Parathyroid adenoma (tissue), 2 donors: ENCODE results near the gene XPNPEP1.

Experiments used
- H2AFZ ChIP-seq: fragments of 300-600 bp; sonication (generic); one replicate; pipeline ENCODE4 v1.7.0; 2017; ENCODE audit warnings: antibody characterized with exemption, mild to moderate bottlenecking
- H3K27ac ChIP-seq: fragments of 300-600 bp; sonication (generic); one replicate; pipeline ENCODE4 v1.7.0; 2017
- H3K27me3 ChIP-seq: fragments of 300-600 bp; sonication (generic); one replicate; pipeline ENCODE4 v1.7.0; 2017; ENCODE audit warnings: low read length; ENCODE audit not compliant: control insufficient read depth, insufficient read depth
- H3K36me3 ChIP-seq: fragments of 300-600 bp; sonication (generic); one replicate; pipeline ENCODE4 v1.7.0; 2017; ENCODE audit warnings: low read length; ENCODE audit not compliant: control insufficient read depth, insufficient read depth
- H3K4me1 ChIP-seq: fragments of 300-600 bp; sonication (generic); one replicate; pipeline ENCODE4 v1.7.0; 2017; ENCODE audit warnings: control low read depth
- H3K4me2 ChIP-seq: fragments of 300-600 bp; sonication (generic); one replicate; pipeline ENCODE4 v1.7.0; 2017; ENCODE audit warnings: low read length
- H3K4me3 ChIP-seq: fragments of 300-600 bp; sonication (generic); one replicate; pipeline ENCODE4 v1.7.0; 2017; ENCODE audit warnings: low read depth, low read length
- H3K79me2 ChIP-seq: fragments of 300-600 bp; sonication (generic); one replicate; pipeline ENCODE4 v1.7.0; 2017; ENCODE audit warnings: control low read depth
- H3K9ac ChIP-seq: fragments of 300-600 bp; sonication (generic); one replicate; pipeline ENCODE4 v1.7.0; 2017; ENCODE audit warnings: mild to moderate bottlenecking
- H3K9me3 ChIP-seq: fragments of 300-600 bp; sonication (generic); one replicate; pipeline ENCODE4 v1.7.0; 2017; ENCODE audit warnings: low read length; ENCODE audit not compliant: control insufficient read depth
- CTCF ChIP-seq: fragments of 300-600 bp; sonication (generic); IDR thresholded peaks from one replicate; pipeline ENCODE4 v1.7.0; 2017; ENCODE audit warnings: antibody characterized with exemption, mild to moderate bottlenecking
- donor health status: primary hyperparathyroidism.

The XPNPEP1 gene

GRCh38 chr10:109862041-109862440 is 61.3 kb downstream of the XPNPEP1 start:
- TF ChIP-seq CTCF, result no peak
- Histone ChIP-seq H3K36me3 (no peaks in the 10 kb centered on the region), H3K9ac (no peak overlapping the region), H2AFZ (no peak overlapping the region), H3K27ac (no peak overlapping the region), H3K4me2 (no peak overlapping the region), H3K9me3 (no peaks in the 10 kb centered on the region), H3K4me1 (peaks cover 2% of the 10 kb centered on the region), H3K4me3 (no peak overlapping the region), H3K79me2 (no peaks in the 10 kb centered on the region), H3K27me3 (no peaks in the 10 kb centered on the region)

GRCh38 chr10:109861081-109861480 is 62.2 kb downstream of the XPNPEP1 start:
- no peaks in the 10 kb centered on the region for H3K36me3 ChIP-seq
- no peak overlapping the region for H2AFZ ChIP-seq
- H3K27me3 ChIP-seq, result no peaks in the 10 kb centered on the region
- no peaks in the 10 kb centered on the region for H3K9me3 ChIP-seq
- H3K4me2 ChIP-seq, result peak overlapping the region; percentile 2
- no peak overlapping the region for H3K4me3 ChIP-seq
- no peak for TF ChIP-seq CTCF
- H3K9ac ChIP-seq, result no peak overlapping the region
- H3K79me2 ChIP-seq, result no peaks in the 10 kb centered on the region
- H3K4me1 ChIP-seq, result peaks cover 2% of the 10 kb centered on the region
- no peak overlapping the region for H3K27ac ChIP-seq

- Histone ChIP-seq H3K4me3 (no peak overlapping the region), H3K27ac (no peak overlapping the region), H3K79me2 (no peaks in the 10 kb centered on the region), H3K4me1 (peaks cover 2% of the 10 kb centered on the region), H2AFZ (no peak overlapping the region), H3K36me3 (no peaks in the 10 kb centered on the region), H3K9me3 (no peaks in the 10 kb centered on the region), H3K4me2 (no peak overlapping the region), H3K27me3 (no peaks in the 10 kb centered on the region), H3K9ac (no peak overlapping the region)
- TF ChIP-seq CTCF, result no peak
Observed at GRCh38 chr10:109859221-109859620, 64.1 kb downstream of the XPNPEP1 start.

- Histone ChIP-seq H3K27ac (no peak overlapping the region), H3K36me3 (no peaks in the 10 kb centered on the region), H3K9me3 (no peaks in the 10 kb centered on the region), H3K27me3 (no peaks in the 10 kb centered on the region), H3K9ac (no peak overlapping the region), H3K4me3 (no peak overlapping the region), H3K79me2 (no peaks in the 10 kb centered on the region), H2AFZ (no peak overlapping the region), H3K4me2 (no peak overlapping the region), H3K4me1 (peaks cover 2% of the 10 kb centered on the region)
- no peak for TF ChIP-seq CTCF
Observed at GRCh38 chr10:109855746-109856145, 67.6 kb downstream of the XPNPEP1 start.

GRCh38 chr10:109853921-109854320 is 69.4 kb downstream of the XPNPEP1 start:
- H3K4me1 ChIP-seq, result no peaks in the 10 kb centered on the region
- no peak overlapping the region for H3K9ac ChIP-seq
- no peak overlapping the region for H3K4me2 ChIP-seq
- no peak overlapping the region for H3K4me3 ChIP-seq
- no peak overlapping the region for H3K27ac ChIP-seq
- TF ChIP-seq CTCF, result no peak
- no peak overlapping the region for H2AFZ ChIP-seq
- H3K27me3 ChIP-seq, result no peaks in the 10 kb centered on the region
- H3K36me3 ChIP-seq, result no peaks in the 10 kb centered on the region
- H3K79me2 ChIP-seq, result no peaks in the 10 kb centered on the region
- H3K9me3 ChIP-seq, result no peaks in the 10 kb centered on the region
